HCT116 (cell line): ENCODE data around the gene CDK16.

ENCODE experiments used
- CEBPB ChIP-seq: IDR thresholded peaks from 2 replicates; pipeline ENCODE4 v1.6.1; 2012; ENCODE audit warnings: low read depth
- CTCF ChIP-seq, 3 experiments: fragments of 200-600 bp in 1 of 3; sonication (generic) in 1 of 3; IDR thresholded peaks in 2 of 3; conservative IDR thresholded peaks in 1 of 3; 2 replicates each; pipeline ENCODE4 v1.5.1; 2012 to 2017; ENCODE audit warnings: low read depth in 2 of 3, low read length in 2 of 3, antibody characterized with exemption in 1 of 3, borderline replicate concordance in 1 of 3, control low read depth in 1 of 3, mild to moderate bottlenecking in 1 of 3, mixed read lengths in 1 of 3, mixed run types in 1 of 3, moderate library complexity in 1 of 3; ENCODE audit not compliant: insufficient read depth in 1 of 3
- EZH2 ChIP-seq: fragments of 200-600 bp; sonication (generic); IDR thresholded peaks from 2 replicates; pipeline ENCODE4 v1.6.1; 2017; ENCODE audit warnings: antibody characterized with exemption, mixed run types
- EZH2phosphoT487 ChIP-seq: fragments of 200-600 bp; IDR thresholded peaks from 2 replicates; pipeline ENCODE4 v1.6.1; 2018; ENCODE audit warnings: antibody characterized with exemption, borderline replicate concordance
- JUND ChIP-seq: IDR thresholded peaks from 2 replicates; pipeline ENCODE4 v1.6.1; 2012
- MAX ChIP-seq: IDR thresholded peaks from 2 replicates; pipeline ENCODE4 v1.6.1; 2012
- POLR2A ChIP-seq: IDR thresholded peaks from 2 replicates; pipeline ENCODE4 v1.7.0; 2011; ENCODE audit warnings: borderline replicate concordance; ENCODE audit not compliant: insufficient read depth, insufficient read length; ENCODE audit errors: extremely low read depth
- POLR2AphosphoS5 ChIP-seq: IDR thresholded peaks from 2 replicates; pipeline ENCODE4 v1.6.1; 2011; ENCODE audit warnings: mild to moderate bottlenecking, low read depth, low read length, moderate library complexity
- RAD21 ChIP-seq: IDR thresholded peaks from 2 replicates; pipeline ENCODE4 v1.6.1; 2012; ENCODE audit warnings: low read depth, mild to moderate bottlenecking
- SP1 ChIP-seq: IDR thresholded peaks from 2 replicates; pipeline ENCODE4 v1.6.1; 2012; ENCODE audit warnings: low read depth
- TF ChIP-seq, protein P1 (sequence below): IDR thresholded peaks from 2 replicates; pipeline ENCODE4 v1.6.1; 2012
- TF ChIP-seq, protein P2 (sequence below): IDR thresholded peaks from 2 replicates; pipeline ENCODE4 v1.6.1; 2012; ENCODE audit warnings: low read depth

GRCh38 chrX:47208108-47208507 is 10.4 kb upstream of the CDK16 start:
- TF ChIP-seq CTCF (IDR thresholded peaks at IDR 0.05 in 2 of 3, conservative IDR thresholded peaks at IDR 0.05 in 1 of 3; ENCODE audit: borderline replicate concordance in 1 of 3, insufficient read depth in 1 of 3, low read depth in 2 of 3, low read length in 2 of 3) (no peak), POLR2AphosphoS5 (no peak), POLR2A (no peak), RAD21 (no peak), EZH2 (no peak), JUND (no peak), CEBPB (no peak), MAX (no peak), SP1 (no peak), EZH2phosphoT487 (no peak)
- TF ChIP-seq, protein P1, sequence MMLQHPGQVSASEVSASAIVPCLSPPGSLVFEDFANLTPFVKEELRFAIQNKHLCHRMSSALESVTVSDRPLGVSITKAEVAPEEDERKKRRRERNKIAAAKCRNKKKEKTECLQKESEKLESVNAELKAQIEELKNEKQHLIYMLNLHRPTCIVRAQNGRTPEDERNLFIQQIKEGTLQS: no peak
- TF ChIP-seq, protein P2, sequence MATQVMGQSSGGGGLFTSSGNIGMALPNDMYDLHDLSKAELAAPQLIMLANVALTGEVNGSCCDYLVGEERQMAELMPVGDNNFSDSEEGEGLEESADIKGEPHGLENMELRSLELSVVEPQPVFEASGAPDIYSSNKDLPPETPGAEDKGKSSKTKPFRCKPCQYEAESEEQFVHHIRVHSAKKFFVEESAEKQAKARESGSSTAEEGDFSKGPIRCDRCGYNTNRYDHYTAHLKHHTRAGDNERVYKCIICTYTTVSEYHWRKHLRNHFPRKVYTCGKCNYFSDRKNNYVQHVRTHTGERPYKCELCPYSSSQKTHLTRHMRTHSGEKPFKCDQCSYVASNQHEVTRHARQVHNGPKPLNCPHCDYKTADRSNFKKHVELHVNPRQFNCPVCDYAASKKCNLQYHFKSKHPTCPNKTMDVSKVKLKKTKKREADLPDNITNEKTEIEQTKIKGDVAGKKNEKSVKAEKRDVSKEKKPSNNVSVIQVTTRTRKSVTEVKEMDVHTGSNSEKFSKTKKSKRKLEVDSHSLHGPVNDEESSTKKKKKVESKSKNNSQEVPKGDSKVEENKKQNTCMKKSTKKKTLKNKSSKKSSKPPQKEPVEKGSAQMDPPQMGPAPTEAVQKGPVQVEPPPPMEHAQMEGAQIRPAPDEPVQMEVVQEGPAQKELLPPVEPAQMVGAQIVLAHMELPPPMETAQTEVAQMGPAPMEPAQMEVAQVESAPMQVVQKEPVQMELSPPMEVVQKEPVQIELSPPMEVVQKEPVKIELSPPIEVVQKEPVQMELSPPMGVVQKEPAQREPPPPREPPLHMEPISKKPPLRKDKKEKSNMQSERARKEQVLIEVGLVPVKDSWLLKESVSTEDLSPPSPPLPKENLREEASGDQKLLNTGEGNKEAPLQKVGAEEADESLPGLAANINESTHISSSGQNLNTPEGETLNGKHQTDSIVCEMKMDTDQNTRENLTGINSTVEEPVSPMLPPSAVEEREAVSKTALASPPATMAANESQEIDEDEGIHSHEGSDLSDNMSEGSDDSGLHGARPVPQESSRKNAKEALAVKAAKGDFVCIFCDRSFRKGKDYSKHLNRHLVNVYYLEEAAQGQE: no peak
